MCF 10A (cell line): ENCODE results near the gene CCL15. TPM values are rescaled to one million over a fixed set of nuclear protein-coding genes. Genes with fewer than 3 reads are reported as not detected.

Experiments
- BruUV-seq: library from RNA; stranded (reverse); fragments of 400-500 nt; replicated peaks from 2 replicates; lab custom pipeline; 2021; lab: Mats Ljungman, UMichigan
- CTCF ChIA-PET: fragments of 300-600 bp; sonication (Branson Sonifier 250); formaldehyde crosslinking; extraction: SDS; loops from one replicate; lab custom pipeline; 2021; ENCODE audit warnings: antibody characterized with exemption, inconsistent platforms; lab: Yijun Ruan, JAX
- POLR2A ChIA-PET: fragments of 300-600, 350-650 bp; sonication (Branson Sonifier 250); formaldehyde crosslinking; extraction: SDS; loops from one replicate; lab custom pipeline; 2020; ENCODE audit warnings: antibody characterized with exemption, inconsistent platforms; lab: Yijun Ruan, JAX
- DNase-seq: peaks from one replicate; pipeline ENCODE4 v3.0.0-alpha.2; 2018; ENCODE audit not compliant: unreplicated experiment
- H3K27ac Mint-ChIP-seq: one replicate; pipeline ENCODE4 v1.8.0; 2022; ENCODE audit warnings: mild to moderate bottlenecking, low read depth, mixed read lengths; ENCODE audit not compliant: unreplicated experiment
- H3K27me3 Mint-ChIP-seq: one replicate; pipeline ENCODE4 v1.8.0; 2022; ENCODE audit warnings: mixed read lengths; ENCODE audit not compliant: insufficient read depth, unreplicated experiment
- H3K36me3 Mint-ChIP-seq: one replicate; pipeline ENCODE4 v1.8.0; 2022; ENCODE audit warnings: mild to moderate bottlenecking, moderate library complexity, mixed read lengths; ENCODE audit not compliant: insufficient read depth, unreplicated experiment
- H3K4me1 Mint-ChIP-seq: one replicate; pipeline ENCODE4 v1.8.0; 2022; ENCODE audit warnings: mixed read lengths; ENCODE audit not compliant: insufficient read depth, unreplicated experiment
- H3K4me3 Mint-ChIP-seq: one replicate; pipeline ENCODE4 v1.8.0; 2022; ENCODE audit warnings: mild to moderate bottlenecking, moderate library complexity, mixed read lengths; ENCODE audit not compliant: unreplicated experiment
- H3K9me3 Mint-ChIP-seq: one replicate; pipeline ENCODE4 v1.8.0; 2022; ENCODE audit warnings: mixed read lengths; ENCODE audit not compliant: unreplicated experiment
- CTCF ChIP-seq: fragments of 200-600 bp; IDR thresholded peaks from one replicate; pipeline ENCODE4 v1.8.0; 2022; ENCODE audit warnings: antibody characterized with exemption, mild to moderate bottlenecking; ENCODE audit not compliant: unreplicated experiment
- intact Hi-C: fragments of 100-400 bp; cut with micrococcal nuclease; formaldehyde crosslinking; loops from 2 replicates; pipeline ENCODE4 v1.14.1; 2022
- total RNA-seq: library from RNA; stranded (reverse); gene quantifications from 2 replicates; pipeline ENCODE4 v1.2.3, GENCODE V29; 2022

The CCL15 gene
- total RNA-seq, 1 experiment from 2014 or later = not detected

GRCh38 chr17:35986643-35987042 lies 14.7 kb downstream of the CCL15 start, which contains the start of gene CCL14:
Gene CCL14 (minus strand): TSS chr17:35986729. CDS start chr17:35986649, 80 bp downstream.
- no peak for DNase-seq
- Mint-ChIP-seq H3K4me1 (no peaks in the 10 kb centered on the region), H3K36me3 (no peaks in the 10 kb centered on the region), H3K9me3 (no peaks in the 10 kb centered on the region), H3K27me3 (peaks cover 15% of the 10 kb centered on the region), H3K4me3 (no peak within 1 kb of the TSS), H3K27ac (no peak within 1 kb of the TSS)
- no peak for TF ChIP-seq CTCF
- CTCF ChIA-PET = interaction anchor here (1.4 kb wide), 1 partner anchor 162 kb away, joined by 6 read pairs; no protein-coding TSS in a partner anchor
- POLR2A ChIA-PET = interaction anchor here (1.0 kb wide), 1 partner anchor 9 kb away, joined by 3 read pairs; no protein-coding TSS in a partner anchor
- no TSS peak for BruUV-seq
- intact Hi-C loops = no loop called here

DNA sequence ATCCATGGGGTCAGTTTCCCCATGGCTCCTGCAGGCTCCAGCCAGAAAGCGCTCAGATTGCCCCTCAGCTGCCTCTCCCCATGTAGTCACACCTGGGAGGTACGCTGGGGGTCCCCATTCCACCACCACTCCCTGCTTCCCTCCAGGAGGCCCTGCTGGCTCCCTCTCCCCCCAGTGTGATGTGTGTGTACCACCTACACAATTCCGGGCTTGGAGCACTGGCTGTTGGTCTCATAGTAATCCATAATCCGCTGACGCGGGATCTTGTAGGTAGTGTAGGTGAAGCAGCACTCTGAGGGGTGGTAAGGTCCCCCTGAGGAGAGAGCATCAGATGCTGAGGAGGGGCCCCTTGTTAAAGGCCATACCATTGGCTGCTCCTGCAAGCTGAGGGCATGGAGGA lies 17.2 kb downstream of the CCL15 start:
- BruUV-seq = no TSS peak

GRCh38 chr17:35982409-35983191 lies 18.8 kb downstream of the CCL15 start:
- ChIA-PET CTCF (interaction anchor here (1.0 to 2.6 kb wide), 3 partner anchors 13 to 166 kb away, joined by 3 to 9 read pairs (median 7); no protein-coding TSS in a partner anchor), POLR2A (no interaction called here)
- Mint-ChIP-seq H3K4me3 (no peak overlapping the region), H3K27ac (no peak overlapping the region), H3K36me3 (no peaks in the 10 kb centered on the region), H3K27me3 (no peaks in the 10 kb centered on the region), H3K9me3 (no peaks in the 10 kb centered on the region), H3K4me1 (no peaks in the 10 kb centered on the region)
- no peak for DNase-seq
- TF ChIP-seq CTCF = no peak
- no TSS peak for BruUV-seq
- intact Hi-C loops = no loop called here

More for the DNA sequence above, 17.2 kb downstream of the CCL15 start:
- no peaks in the 10 kb centered on the region for H3K9me3 Mint-ChIP-seq
- TF ChIP-seq CTCF = no peak
- intact Hi-C loops = no loop called here
- ChIA-PET POLR2A (no interaction called here), CTCF (interaction anchor here (2.6 kb wide), 1 partner anchor 164 kb away, joined by 9 read pairs; no protein-coding TSS in a partner anchor)
- DNase-seq = no peak
- H3K36me3 Mint-ChIP-seq = no peaks in the 10 kb centered on the region
- H3K4me3 Mint-ChIP-seq = no peak overlapping the region
- H3K27ac Mint-ChIP-seq = no peak overlapping the region
- H3K4me1 Mint-ChIP-seq = no peaks in the 10 kb centered on the region
- no peaks in the 10 kb centered on the region for H3K27me3 Mint-ChIP-seq

GRCh38 chr17:35981908-35982330 lies 19.4 kb downstream of the CCL15 start:
- POLR2A ChIA-PET = no interaction called here
- no peaks in the 10 kb centered on the region for H3K27me3 Mint-ChIP-seq
- H3K4me1 Mint-ChIP-seq = no peaks in the 10 kb centered on the region
- DNase-seq = no peak
- H3K36me3 Mint-ChIP-seq = no peaks in the 10 kb centered on the region
- no peak overlapping the region for H3K27ac Mint-ChIP-seq
- H3K9me3 Mint-ChIP-seq = no peaks in the 10 kb centered on the region
- no peak for TF ChIP-seq CTCF
- CTCF ChIA-PET = interaction anchor here (1.0 to 2.6 kb wide), 4 partner anchors 12 to 167 kb away, joined by 3 to 9 read pairs (median 5); no protein-coding TSS in a partner anchor
- intact Hi-C loops = no loop called here
- H3K4me3 Mint-ChIP-seq = no peak overlapping the region
- no TSS peak for BruUV-seq
